ACC112 (cell line): Measurements from ENCODE around the gene PMM2.
"Not testable (repeated sequence)": the region's sequence is repeated elsewhere in the genome, so short reads cannot be mapped to it uniquely, and the experiment has no call there.

Experiments
- H2AFZ ChIP-seq: fragments of 200-600 bp; sonication (generic); one replicate; pipeline ENCODE4 v1.6.0; 2017; ENCODE audit warnings: antibody characterized with exemption, low read length; ENCODE audit not compliant: unreplicated experiment
- H3K27ac ChIP-seq: fragments of 200-600 bp; sonication (generic); 2 replicates; pipeline ENCODE4 v1.5.1; 2014; ENCODE audit warnings: low read depth, mild to moderate bottlenecking, antibody characterized with exemption, low read length, moderate library complexity
- H3K27me3 ChIP-seq: fragments of 200-600 bp; sonication (generic); 2 replicates; pipeline ENCODE4 v1.6.1; 2014; ENCODE audit warnings: mild to moderate bottlenecking, antibody characterized with exemption, low read length, moderate library complexity, mixed read lengths; ENCODE audit not compliant: insufficient read depth
- H3K36me3 ChIP-seq: fragments of 200-600 bp; sonication (generic); 2 replicates; pipeline ENCODE4 v1.6.1; 2016; ENCODE audit warnings: mild to moderate bottlenecking, antibody characterized with exemption, low read length, moderate library complexity, mixed read lengths; ENCODE audit not compliant: insufficient read depth
- H3K4me1 ChIP-seq: fragments of 200-600 bp; sonication (generic); one replicate; pipeline ENCODE4 v1.6.1; 2016; ENCODE audit warnings: low read length, mixed read lengths; ENCODE audit not compliant: insufficient read depth, unreplicated experiment, control insufficient read depth
- H3K4me3 ChIP-seq: fragments of 200-600 bp; sonication (generic); 2 replicates; pipeline ENCODE4 v1.5.1; 2014; ENCODE audit warnings: mild to moderate bottlenecking, low read depth, low read length
- H3K79me2 ChIP-seq: fragments of 200-600 bp; sonication (generic); one replicate; pipeline ENCODE4 v1.6.0; 2016; ENCODE audit warnings: low read length; ENCODE audit not compliant: control insufficient read depth, unreplicated experiment, insufficient read depth

PMM2 gene

DNA sequence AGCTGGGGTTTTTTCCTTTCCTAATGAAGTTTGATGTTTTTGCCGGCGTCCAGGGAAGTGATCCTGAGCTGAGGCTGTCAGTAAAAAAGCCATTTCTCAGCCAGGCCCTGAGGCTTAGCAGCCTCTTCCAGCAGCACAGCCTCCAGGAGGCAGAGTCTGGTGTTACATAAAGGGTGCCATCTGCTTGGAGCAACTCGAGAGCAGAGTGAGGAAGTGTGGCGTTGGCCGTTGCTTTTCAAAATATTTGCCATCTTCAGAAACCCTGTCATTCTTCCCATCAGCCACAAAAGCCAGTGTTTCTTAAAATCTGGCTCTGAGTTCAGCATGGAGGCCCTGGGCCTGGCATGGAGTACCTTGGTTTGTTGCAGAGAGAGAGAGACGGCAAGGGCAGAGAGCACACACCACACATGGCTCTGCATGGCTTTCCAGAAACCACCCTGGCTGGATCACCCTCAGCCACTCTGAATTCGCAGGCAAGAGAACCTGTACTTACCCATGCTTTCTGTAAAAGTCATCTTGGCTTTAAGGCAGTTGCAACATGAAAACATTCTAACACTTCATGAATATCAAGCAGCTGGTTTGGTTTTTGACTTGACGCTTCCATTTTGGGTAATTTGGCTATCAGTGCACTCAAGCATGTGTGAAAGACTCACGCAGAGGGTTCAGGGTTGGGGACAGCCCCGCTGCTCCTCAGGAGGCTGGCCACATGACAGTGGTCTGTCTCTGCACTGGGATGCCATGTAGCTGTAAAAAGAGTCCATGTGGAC, 21.0 kb downstream of the PMM2 start:
- H3K27ac ChIP-seq, result no peak overlapping the region

GRCh38 chr16:8819411-8820034, 21.9 kb downstream of the PMM2 start:
- no peak overlapping the region for H2AFZ ChIP-seq
- no peak overlapping the region for H3K4me3 ChIP-seq
- no peaks in the 10 kb centered on the region for H3K4me1 ChIP-seq
- peaks cover 3% of the 10 kb centered on the region for H3K79me2 ChIP-seq
- H3K27me3 ChIP-seq, result no peaks in the 10 kb centered on the region
- H3K36me3 ChIP-seq, result peaks cover 37% of the 10 kb centered on the region
- H3K27ac ChIP-seq, result no peak overlapping the region

More for the DNA sequence above, 21.0 kb downstream of the PMM2 start:
- no peaks in the 10 kb centered on the region for H3K4me1 ChIP-seq
- H3K4me3 ChIP-seq, result no peak overlapping the region
- H3K27me3 ChIP-seq, result no peaks in the 10 kb centered on the region
- peaks cover 38% of the 10 kb centered on the region; the same call in 1 of the 2 replicates for H3K36me3 ChIP-seq
- peaks cover 3% of the 10 kb centered on the region for H3K79me2 ChIP-seq
- H2AFZ ChIP-seq, result no peak overlapping the region

DNA sequence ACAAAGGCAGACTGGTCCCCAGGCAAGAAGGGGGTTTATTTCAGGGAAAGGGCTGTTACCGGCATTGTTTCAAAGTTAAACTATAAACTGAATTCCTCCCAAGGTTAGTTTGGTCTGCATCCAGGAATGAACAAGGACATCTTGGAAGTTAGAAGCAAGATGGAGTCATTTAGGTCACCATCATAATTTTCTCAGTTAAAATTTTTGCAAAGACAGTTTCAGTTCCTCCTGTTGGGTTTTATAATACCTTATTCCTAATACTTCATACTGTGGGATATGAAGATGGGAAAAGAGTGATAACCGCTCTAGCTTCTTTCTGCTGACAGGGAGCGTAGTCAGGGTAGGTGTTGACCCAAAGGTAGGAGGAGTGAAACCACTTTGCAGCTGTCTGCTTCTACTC, 24.8 kb downstream of the PMM2 start:
- H3K27me3 ChIP-seq, result no peaks in the 10 kb centered on the region
- H3K36me3 ChIP-seq, result peaks cover 29% of the 10 kb centered on the region
- H3K79me2 ChIP-seq, result peaks cover 3% of the 10 kb centered on the region
- no peak overlapping the region for H3K4me3 ChIP-seq
- no peak overlapping the region for H2AFZ ChIP-seq
- H3K27ac ChIP-seq, result no peak overlapping the region
- no peaks in the 10 kb centered on the region for H3K4me1 ChIP-seq

- no peak overlapping the region for H2AFZ ChIP-seq
- no peak overlapping the region for H3K4me3 ChIP-seq
- H3K4me1 ChIP-seq, result peaks cover 5% of the 10 kb centered on the region
- H3K27ac ChIP-seq, result no peak overlapping the region
- peaks cover 35% of the 10 kb centered on the region for H3K36me3 ChIP-seq
- peaks cover 15% of the 10 kb centered on the region for H3K79me2 ChIP-seq
- no peaks in the 10 kb centered on the region for H3K27me3 ChIP-seq
These were observed 28.7 kb downstream of the PMM2 start for GRCh38 chr16:8826278-8826879.

GRCh38 chr16:8828541-8829165, 31.0 kb downstream of the PMM2 start:
- peaks cover 5% of the 10 kb centered on the region for H3K4me1 ChIP-seq
- H2AFZ ChIP-seq, result no peak overlapping the region
- H3K4me3 ChIP-seq, result no peak overlapping the region
- peak overlapping the region; percentile 28 for H3K27ac ChIP-seq
- peaks cover 24% of the 10 kb centered on the region for H3K79me2 ChIP-seq
- H3K27me3 ChIP-seq, result no peaks in the 10 kb centered on the region
- peaks cover 39% of the 10 kb centered on the region for H3K36me3 ChIP-seq

DNA sequence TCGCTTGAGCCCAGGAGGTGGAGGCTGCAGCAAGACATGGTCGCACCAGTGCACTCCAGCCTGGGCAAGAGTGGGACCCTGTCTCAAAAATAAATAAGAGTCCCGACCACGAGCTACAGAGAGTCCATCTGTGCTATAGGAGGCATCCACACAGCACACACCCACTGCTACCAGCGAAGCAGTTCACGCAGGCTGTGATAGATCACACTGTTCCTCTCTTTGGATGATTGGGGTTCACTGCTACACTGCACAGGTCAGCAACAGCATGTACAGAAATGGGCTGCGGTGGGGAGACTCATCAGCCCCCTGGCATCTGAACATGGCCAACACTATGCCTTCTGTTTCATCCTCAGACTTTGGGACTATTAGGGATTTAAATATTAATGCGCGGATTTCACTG, 33.8 kb downstream of the PMM2 start:
- peaks cover 8% of the 10 kb centered on the region for H3K4me1 ChIP-seq
- H3K4me3 ChIP-seq, result no peak overlapping the region
- H3K27ac ChIP-seq, result no peak overlapping the region
- H2AFZ ChIP-seq, result no peak overlapping the region
- no peaks in the 10 kb centered on the region for H3K27me3 ChIP-seq
- H3K79me2 ChIP-seq, result peaks cover 30% of the 10 kb centered on the region
- H3K36me3 ChIP-seq, result peaks cover 33% of the 10 kb centered on the region

DNA sequence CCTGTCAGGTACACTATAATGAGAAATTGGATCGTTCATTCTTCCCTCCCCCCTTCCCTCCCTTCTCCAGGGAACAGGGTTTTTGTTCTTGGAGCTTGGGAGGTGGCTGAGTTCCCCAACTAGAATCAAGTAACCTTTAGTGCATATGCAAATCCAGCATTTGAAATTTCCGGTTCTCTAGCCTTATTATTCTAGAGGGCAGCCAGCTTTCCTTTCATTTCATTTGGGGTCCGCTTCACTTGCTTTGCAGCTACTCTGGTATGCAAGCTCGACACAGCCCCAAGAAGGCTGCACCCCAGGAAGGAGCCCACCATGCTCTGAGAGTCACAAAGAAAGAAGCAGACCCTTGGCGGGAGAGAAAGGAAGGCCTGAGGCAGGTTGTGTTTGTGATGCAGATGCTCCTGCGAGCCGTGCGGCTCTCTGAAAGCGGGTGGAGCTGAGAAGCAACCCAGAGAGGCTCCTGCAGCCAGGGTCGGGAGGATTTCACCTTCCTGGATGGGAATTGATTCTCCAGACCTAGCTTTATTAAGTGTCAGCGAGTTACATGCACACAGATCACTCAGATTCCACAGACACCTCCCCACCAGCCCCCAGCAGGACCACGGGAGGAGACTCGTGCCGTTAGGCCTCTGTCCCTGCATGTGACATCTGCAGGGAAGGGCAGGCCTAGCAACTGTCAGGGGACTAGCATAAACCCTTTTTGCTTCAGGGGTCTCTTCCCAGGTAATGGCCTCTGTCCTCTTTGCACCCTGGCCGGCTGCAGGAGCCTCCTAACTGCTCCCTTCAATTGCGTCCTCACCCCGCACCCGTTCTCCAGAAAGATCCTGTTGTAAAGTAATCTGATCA, 34.5 kb downstream of the PMM2 start:
- Histone ChIP-seq H3K27ac (no peak overlapping the region), H3K36me3 (peaks cover 31% of the 10 kb centered on the region), H3K79me2 (peaks cover 30% of the 10 kb centered on the region), H3K4me1 (peaks cover 8% of the 10 kb centered on the region), H3K27me3 (no peaks in the 10 kb centered on the region), H2AFZ (no peak overlapping the region), H3K4me3 (no peak overlapping the region)

DNA sequence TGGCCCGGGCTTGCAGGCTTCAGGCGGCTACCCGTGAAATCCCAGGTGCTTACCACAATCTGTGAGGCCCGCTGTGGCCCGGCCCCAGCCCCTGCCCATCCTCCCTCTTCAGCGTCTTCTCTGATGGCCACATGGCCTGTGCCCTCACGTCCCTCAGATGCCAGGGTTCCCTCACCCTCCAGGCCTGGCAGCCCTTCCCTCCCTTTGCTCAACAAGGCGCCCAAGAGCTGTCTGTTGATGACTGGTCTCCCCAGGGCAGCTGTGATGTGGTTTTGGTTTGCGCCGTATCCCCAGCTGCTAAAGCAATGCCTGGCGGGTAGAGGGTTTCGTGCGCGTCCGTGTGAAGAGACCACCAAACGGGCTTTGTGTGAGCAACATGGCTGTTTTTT, 35.1 kb downstream of the PMM2 start:
- H3K4me3 ChIP-seq, result no peak overlapping the region
- H3K27me3 ChIP-seq, result no peaks in the 10 kb centered on the region
- no peak overlapping the region for H2AFZ ChIP-seq
- H3K36me3 ChIP-seq, result peaks cover 31% of the 10 kb centered on the region
- H3K4me1 ChIP-seq, result peaks cover 8% of the 10 kb centered on the region
- peaks cover 30% of the 10 kb centered on the region for H3K79me2 ChIP-seq
- H3K27ac ChIP-seq, result no peak overlapping the region

DNA sequence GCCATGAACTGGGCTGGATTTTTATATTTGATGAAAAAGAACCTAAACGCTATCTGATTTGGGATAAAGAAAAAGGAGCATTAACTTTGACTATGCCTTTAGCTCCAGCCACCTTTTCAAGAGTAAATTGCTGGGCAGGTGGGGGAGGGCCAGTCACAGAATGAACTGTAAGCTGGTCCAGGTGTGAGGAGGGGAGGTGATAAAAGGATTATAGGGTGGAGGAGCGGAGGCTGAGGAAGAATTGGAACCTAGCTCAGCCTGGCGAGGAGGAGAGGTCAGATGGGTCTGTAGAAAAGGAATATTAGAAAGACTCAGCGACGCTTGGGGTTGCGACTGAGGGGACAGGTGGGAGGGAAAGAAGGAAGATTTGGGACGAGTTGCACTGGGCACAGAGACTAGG, 39.2 kb downstream of the PMM2 start:
- H3K4me1 ChIP-seq, H3K36me3 ChIP-seq, H2AFZ ChIP-seq, H3K27me3 ChIP-seq, H3K4me3 ChIP-seq, H3K27ac ChIP-seq: not testable (repeated sequence)
- H3K79me2 ChIP-seq, result peaks cover 14% of the 10 kb centered on the region

DNA sequence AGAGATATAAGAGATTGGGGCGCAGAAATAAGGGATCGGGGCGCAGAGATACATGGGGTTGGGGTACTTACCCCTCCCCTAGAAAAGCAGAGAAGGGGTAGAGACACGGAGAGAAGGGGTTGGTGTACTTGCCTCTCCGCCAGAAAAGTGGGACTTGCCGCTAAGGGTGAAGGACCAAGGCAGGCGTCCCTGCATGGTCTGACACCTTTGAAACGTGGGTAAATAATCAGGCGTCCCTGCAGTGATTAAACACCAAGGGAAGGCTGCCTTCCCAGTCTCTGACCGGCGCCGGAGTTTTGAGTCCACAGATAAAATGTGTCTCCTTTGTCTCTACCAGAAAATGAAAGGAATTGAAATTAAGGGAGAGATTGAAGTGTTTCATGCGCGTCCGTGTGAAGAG, 40.0 kb downstream of the PMM2 start:
- not testable (repeated sequence) for H3K27ac ChIP-seq, H3K4me3 ChIP-seq, H3K4me1 ChIP-seq, H2AFZ ChIP-seq, H3K36me3 ChIP-seq, H3K27me3 ChIP-seq
- peaks cover 10% of the 10 kb centered on the region for H3K79me2 ChIP-seq
